GM12878 (cell line): ENCODE results near the gene ADRA2B. TPM values are rescaled to one million over a fixed set of nuclear protein-coding genes. Genes with fewer than 3 reads are reported as not detected.

Source experiments
- ATAC-seq: fragments of 200-7000 bp; cut with Tn5 transposase; 3 replicates; pipeline ENCODE4 v1.9.1; 2020; ENCODE audit warnings: mild to moderate bottlenecking, moderate library complexity
- BruUV-seq: library from RNA; stranded (reverse); fragments of 400-500 nt; replicated peaks from 2 replicates; lab custom pipeline; 2021; lab: Mats Ljungman, UMichigan
- CTCF ChIA-PET: fragments of 300-600 bp; sonication (Branson Sonifier 250); formaldehyde crosslinking; extraction: SDS; loops from one replicate; lab custom pipeline; 2021; ENCODE audit warnings: inconsistent platforms; lab: Yijun Ruan, JAX
- POLR2A ChIA-PET: fragments of 350-600 bp; formaldehyde crosslinking; extraction: SDS; loops from one replicate; lab custom pipeline; 2021; ENCODE audit warnings: inconsistent platforms; lab: Charles Lee
- RAD21 ChIA-PET: fragments of 300-600 bp; sonication (Branson Sonifier 250); formaldehyde crosslinking; loops from one replicate; lab custom pipeline; 2023; ENCODE audit warnings: antibody characterized with exemption; ENCODE audit not compliant: unreplicated experiment; lab: Charles Lee
- SMC1A ChIA-PET: fragments of 300-600 bp; sonication (Branson Sonifier 250); formaldehyde crosslinking; loops from one replicate; lab custom pipeline; 2023; ENCODE audit not compliant: unreplicated experiment, uncharacterized antibody; lab: Charles Lee
- DNase-seq: peaks from one replicate; pipeline ENCODE4 v3.0.0-alpha.2; 2011; ENCODE audit warnings: low read depth, low spot score
- FAIRE-seq: peaks from 3 replicates; lab custom pipeline; 2011; peaks lifted over from hg19 to GRCh38; lab: Jason Lieb, UNC
- H2AFZ ChIP-seq: 2 replicates; pipeline ENCODE4 v1.6.0; 2011; ENCODE audit warnings: low read depth, low read length, control low read depth; ENCODE audit not compliant: control insufficient read depth
- H3K27ac ChIP-seq: 2 replicates; pipeline ENCODE4 v1.5.1; 2011; ENCODE audit warnings: control low read depth; ENCODE audit not compliant: control insufficient read depth, insufficient read depth
- H3K27me3 ChIP-seq, 2 experiments: replicated peaks in 1 of 2; 2 replicates each; pipeline versions ENCODE4 v1.6.0 to v1.6.1; 2011; ENCODE audit warnings: low read length in 1 of 2; ENCODE audit not compliant: control insufficient read depth in 2 of 2, insufficient read depth in 2 of 2
- H3K36me3 ChIP-seq, 2 experiments: 2 replicates each; pipeline ENCODE4 v1.5.1; 2011; ENCODE audit warnings: low read length in 1 of 2; ENCODE audit not compliant: control insufficient read depth in 2 of 2, insufficient read depth in 2 of 2
- H3K4me1 ChIP-seq: 2 replicates; pipeline ENCODE4 v1.6.1; 2011; ENCODE audit warnings: mild to moderate bottlenecking, low read length, moderate library complexity, mixed read lengths; ENCODE audit not compliant: control insufficient read depth, insufficient read depth
- H3K4me2 ChIP-seq: 2 replicates; pipeline ENCODE4 v1.6.0; 2011; ENCODE audit warnings: control low read depth; ENCODE audit not compliant: control insufficient read depth, insufficient read depth
- H3K4me3 ChIP-seq: fragments of 200-600 bp; sonication (generic); 2 replicates; pipeline ENCODE4 v1.5.1; 2016
- H3K79me2 ChIP-seq: 2 replicates; pipeline ENCODE4 v1.6.0; 2011; ENCODE audit warnings: low read length; ENCODE audit not compliant: control insufficient read depth, insufficient read depth
- H3K9ac ChIP-seq: 2 replicates; pipeline ENCODE4 v1.8.0; 2011; ENCODE audit warnings: low read length, control low read depth, mixed read lengths; ENCODE audit not compliant: control insufficient read depth, insufficient read depth
- H3K9me3 ChIP-seq: replicated peaks from 3 replicates; pipeline ENCODE4 v1.5.1; 2011; ENCODE audit warnings: mild to moderate bottlenecking, low read length; ENCODE audit not compliant: control insufficient read depth, insufficient read depth
- H4K20me1 ChIP-seq: 2 replicates; pipeline ENCODE4 v1.6.0; 2011; ENCODE audit not compliant: control insufficient read depth, insufficient read depth
- CBX5 ChIP-seq: sonication (generic); IDR thresholded peaks from 2 replicates; pipeline ENCODE4 v1.6.1; 2016; ENCODE audit warnings: low read depth, moderate library complexity, mild to moderate bottlenecking, inconsistent platforms
- IKZF1 ChIP-seq: fragments of 450-650 bp; conservative IDR thresholded peaks from 2 replicates; pipeline ENCODE4 v1.6.1; 2017; ENCODE audit warnings: antibody characterized with exemption, mild to moderate bottlenecking
- KDM1A ChIP-seq: fragments of 200-600 bp; sonication (generic); IDR thresholded peaks from 2 replicates; pipeline ENCODE4 v1.6.1; 2016; ENCODE audit warnings: borderline replicate concordance
- LARP7 ChIP-seq: fragments of 450-650 bp; IDR thresholded peaks from 2 replicates; pipeline ENCODE4 v1.6.1; 2017; ENCODE audit warnings: mild to moderate bottlenecking
- NFXL1 ChIP-seq: fragments of 450-650 bp; IDR thresholded peaks from 2 replicates; pipeline ENCODE4 v1.6.1; 2017; ENCODE audit warnings: antibody characterized with exemption, mild to moderate bottlenecking, borderline replicate concordance
- NR2C2 ChIP-seq: IDR thresholded peaks from 2 replicates; pipeline ENCODE4 v1.6.1; 2011; ENCODE audit warnings: borderline replicate concordance, low read depth; ENCODE audit not compliant: control insufficient read depth, insufficient read length
- TCF3 ChIP-seq: IDR thresholded peaks from 2 replicates; pipeline ENCODE4 v1.6.1; 2012; ENCODE audit warnings: low read depth, mild to moderate bottlenecking, low read length, borderline replicate concordance; ENCODE audit not compliant: insufficient read depth
- WGBS: methylation state at CpG from one replicate; pipeline ENCODE4 v1.1.6; 2016; ENCODE audit warnings: low lambda C conversion rate; ENCODE audit not compliant: insufficient replicate concordance, insufficient coverage; ENCODE audit errors: missing lambda C conversion rate; 5-methylcytosine and 5-hydroxymethylcytosine counted together
- in situ Hi-C: fragments of 300-500 bp; cut with MboI; formaldehyde crosslinking; loops from 9 replicates; pipeline ENCODE4 v1.14.3; 2018; ENCODE audit warnings: mixed read lengths
- intact Hi-C: fragments of 100-400 bp; cut with micrococcal nuclease; formaldehyde crosslinking; loops from one replicate; pipeline ENCODE4 v1.14.2; 2022; ENCODE audit not compliant: unreplicated experiment
- polyA plus RNA-seq, 11 experiments: library from polyadenylated mRNA; depleted of rRNA in 4 of 11; unstranded in 6 of 11; stranded (reverse) in 5 of 11; fragments of >200 nt; fragmentation: Nextera tagmentation in 4 of 11; fragmentation: Illumina TruSeq in 1 of 11; extraction: Ambion mirVana in 4 of 11; extraction: Trizol in 1 of 11; gene quantifications; 1 replicate in 1 of 11; 2 replicates in 10 of 11; pipeline versions ENCODE4 v1.2.1 to v1.2.3, GENCODE V29; 2011 to 2016; ENCODE audit warnings: inconsistent platforms in 2 of 11, missing spikeins in 2 of 11, low read depth in 1 of 11
- total RNA-seq, 4 experiments: library from RNA; depleted of rRNA in 3 of 4; stranded (reverse); fragments of >200 nt in 3 of 4; fragmentation: Illumina TruSeq in 1 of 4; extraction: Trizol in 1 of 4; gene quantifications; 2 replicates each; pipeline versions ENCODE4 v1.2.1 to v1.2.3, GENCODE V29; 2013 to 2021
- TF ChIP-seq, protein P1 (sequence below): IDR thresholded peaks from 2 replicates; pipeline ENCODE4 v1.6.1; 2012; ENCODE audit warnings: improper control_type of control experiment, low read depth, low read length; ENCODE audit not compliant: insufficient replicate concordance
- TF ChIP-seq, protein P2 (sequence below): IDR thresholded peaks from 2 replicates; pipeline ENCODE4 v1.6.1; 2011; ENCODE audit warnings: low read depth, low read length, improper control_type of control experiment, borderline replicate concordance
- TF ChIP-seq, protein P3 (sequence below): fragments of 450-650 bp; IDR thresholded peaks from 2 replicates; pipeline ENCODE4 v1.6.1; 2017; ENCODE audit warnings: mild to moderate bottlenecking

ADRA2B gene
- total and polyA plus RNA-seq, 10 of the 15 experiments (the other 5 are each of a cell fraction or from before 2014, with no cell fraction given) = 0.01 to 0.10 (median 0.04) TPM; not detected in 6

DNA sequence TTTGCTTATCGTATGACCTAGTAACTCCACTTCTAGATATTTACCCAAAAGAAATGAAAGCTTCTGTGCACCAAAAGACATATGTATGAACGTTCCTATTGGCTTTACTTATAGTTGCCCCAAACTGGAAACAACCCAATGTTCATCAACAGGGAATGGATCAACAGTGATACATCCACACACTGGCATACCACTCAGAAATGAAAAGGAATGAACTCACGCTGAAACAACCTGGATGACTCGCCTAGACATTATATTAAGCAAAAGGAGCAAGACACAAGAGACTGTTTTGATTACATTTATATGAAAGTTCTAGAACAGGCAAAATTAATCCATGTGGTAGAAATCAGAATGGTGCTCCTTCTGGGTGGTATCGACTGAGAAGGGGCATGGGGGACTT lies 18.9 kb downstream of the ADRA2B start (continued):
- TF ChIP-seq, protein P1, sequence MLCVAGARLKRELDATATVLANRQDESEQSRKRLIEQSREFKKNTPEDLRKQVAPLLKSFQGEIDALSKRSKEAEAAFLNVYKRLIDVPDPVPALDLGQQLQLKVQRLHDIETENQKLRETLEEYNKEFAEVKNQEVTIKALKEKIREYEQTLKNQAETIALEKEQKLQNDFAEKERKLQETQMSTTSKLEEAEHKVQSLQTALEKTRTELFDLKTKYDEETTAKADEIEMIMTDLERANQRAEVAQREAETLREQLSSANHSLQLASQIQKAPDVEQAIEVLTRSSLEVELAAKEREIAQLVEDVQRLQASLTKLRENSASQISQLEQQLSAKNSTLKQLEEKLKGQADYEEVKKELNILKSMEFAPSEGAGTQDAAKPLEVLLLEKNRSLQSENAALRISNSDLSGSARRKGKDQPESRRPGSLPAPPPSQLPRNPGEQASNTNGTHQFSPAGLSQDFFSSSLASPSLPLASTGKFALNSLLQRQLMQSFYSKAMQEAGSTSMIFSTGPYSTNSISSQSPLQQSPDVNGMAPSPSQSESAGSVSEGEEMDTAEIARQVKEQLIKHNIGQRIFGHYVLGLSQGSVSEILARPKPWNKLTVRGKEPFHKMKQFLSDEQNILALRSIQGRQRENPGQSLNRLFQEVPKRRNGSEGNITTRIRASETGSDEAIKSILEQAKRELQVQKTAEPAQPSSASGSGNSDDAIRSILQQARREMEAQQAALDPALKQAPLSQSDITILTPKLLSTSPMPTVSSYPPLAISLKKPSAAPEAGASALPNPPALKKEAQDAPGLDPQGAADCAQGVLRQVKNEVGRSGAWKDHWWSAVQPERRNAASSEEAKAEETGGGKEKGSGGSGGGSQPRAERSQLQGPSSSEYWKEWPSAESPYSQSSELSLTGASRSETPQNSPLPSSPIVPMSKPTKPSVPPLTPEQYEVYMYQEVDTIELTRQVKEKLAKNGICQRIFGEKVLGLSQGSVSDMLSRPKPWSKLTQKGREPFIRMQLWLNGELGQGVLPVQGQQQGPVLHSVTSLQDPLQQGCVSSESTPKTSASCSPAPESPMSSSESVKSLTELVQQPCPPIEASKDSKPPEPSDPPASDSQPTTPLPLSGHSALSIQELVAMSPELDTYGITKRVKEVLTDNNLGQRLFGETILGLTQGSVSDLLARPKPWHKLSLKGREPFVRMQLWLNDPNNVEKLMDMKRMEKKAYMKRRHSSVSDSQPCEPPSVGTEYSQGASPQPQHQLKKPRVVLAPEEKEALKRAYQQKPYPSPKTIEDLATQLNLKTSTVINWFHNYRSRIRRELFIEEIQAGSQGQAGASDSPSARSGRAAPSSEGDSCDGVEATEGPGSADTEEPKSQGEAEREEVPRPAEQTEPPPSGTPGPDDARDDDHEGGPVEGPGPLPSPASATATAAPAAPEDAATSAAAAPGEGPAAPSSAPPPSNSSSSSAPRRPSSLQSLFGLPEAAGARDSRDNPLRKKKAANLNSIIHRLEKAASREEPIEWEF = no peak

DNA sequence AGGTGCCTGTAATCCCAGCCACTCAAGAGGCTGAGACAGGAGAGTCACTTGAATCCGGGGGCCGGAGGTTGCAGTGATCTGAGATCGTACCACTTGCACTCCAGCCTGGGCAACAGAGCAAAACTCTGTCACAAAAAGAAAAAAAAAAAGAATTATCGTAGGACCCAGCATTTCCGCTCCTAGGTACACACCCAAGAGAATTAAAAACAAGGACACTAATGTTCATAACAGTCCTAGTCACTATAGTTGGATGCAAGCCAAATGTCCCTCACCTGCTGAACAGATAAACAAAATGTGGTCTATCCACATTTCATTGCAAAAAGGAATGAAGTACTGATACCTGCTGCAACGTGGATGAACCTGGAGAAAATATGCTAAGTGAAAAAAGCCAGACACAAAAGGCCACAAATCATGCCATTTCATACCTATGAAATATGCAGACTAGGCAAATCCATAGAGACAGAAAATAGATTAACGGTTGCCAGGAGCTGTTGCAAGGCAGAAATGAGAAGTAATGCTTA lies 21.2 kb downstream of the ADRA2B start:
- 57% methylated on average over 7 of the region's 7 CpGs for WGBS
- SMC1A ChIA-PET = no interaction called here
- Histone ChIP-seq H3K27me3 (no peaks in the 10 kb centered on the region), H3K36me3 (no peaks in the 10 kb centered on the region), H3K4me1 (no peaks in the 10 kb centered on the region), H2AFZ (no peak overlapping the region), H4K20me1 (no peaks in the 10 kb centered on the region), H3K4me3 (no peak overlapping the region), H3K4me2 (no peak overlapping the region), H3K79me2 (no peaks in the 10 kb centered on the region), H3K9ac (no peak overlapping the region), H3K27ac (no peak overlapping the region), H3K9me3 (no peaks in the 10 kb centered on the region)
- BruUV-seq = no TSS peak
- in situ Hi-C loops = no loop called here
- intact Hi-C loops = no loop called here
- CTCF ChIA-PET = no interaction called here
- TF ChIP-seq, protein P2, sequence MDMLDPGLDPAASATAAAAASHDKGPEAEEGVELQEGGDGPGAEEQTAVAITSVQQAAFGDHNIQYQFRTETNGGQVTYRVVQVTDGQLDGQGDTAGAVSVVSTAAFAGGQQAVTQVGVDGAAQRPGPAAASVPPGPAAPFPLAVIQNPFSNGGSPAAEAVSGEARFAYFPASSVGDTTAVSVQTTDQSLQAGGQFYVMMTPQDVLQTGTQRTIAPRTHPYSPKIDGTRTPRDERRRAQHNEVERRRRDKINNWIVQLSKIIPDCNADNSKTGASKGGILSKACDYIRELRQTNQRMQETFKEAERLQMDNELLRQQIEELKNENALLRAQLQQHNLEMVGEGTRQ = no peak
- TF ChIP-seq, protein P3, sequence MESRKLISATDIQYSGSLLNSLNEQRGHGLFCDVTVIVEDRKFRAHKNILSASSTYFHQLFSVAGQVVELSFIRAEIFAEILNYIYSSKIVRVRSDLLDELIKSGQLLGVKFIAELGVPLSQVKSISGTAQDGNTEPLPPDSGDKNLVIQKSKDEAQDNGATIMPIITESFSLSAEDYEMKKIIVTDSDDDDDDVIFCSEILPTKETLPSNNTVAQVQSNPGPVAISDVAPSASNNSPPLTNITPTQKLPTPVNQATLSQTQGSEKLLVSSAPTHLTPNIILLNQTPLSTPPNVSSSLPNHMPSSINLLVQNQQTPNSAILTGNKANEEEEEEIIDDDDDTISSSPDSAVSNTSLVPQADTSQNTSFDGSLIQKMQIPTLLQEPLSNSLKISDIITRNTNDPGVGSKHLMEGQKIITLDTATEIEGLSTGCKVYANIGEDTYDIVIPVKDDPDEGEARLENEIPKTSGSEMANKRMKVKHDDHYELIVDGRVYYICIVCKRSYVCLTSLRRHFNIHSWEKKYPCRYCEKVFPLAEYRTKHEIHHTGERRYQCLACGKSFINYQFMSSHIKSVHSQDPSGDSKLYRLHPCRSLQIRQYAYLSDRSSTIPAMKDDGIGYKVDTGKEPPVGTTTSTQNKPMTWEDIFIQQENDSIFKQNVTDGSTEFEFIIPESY = no peak
- TF ChIP-seq IKZF1 (no peak), LARP7 (no peak), TCF3 (no peak), NR2C2 (no peak), KDM1A (no peak), CBX5 (no peak), NFXL1 (no peak)
- DNase-seq (no peak), ATAC-seq (no peak), FAIRE-seq (no peak)
- POLR2A ChIA-PET = no interaction called here
- RAD21 ChIA-PET = no interaction called here
